WTC11 (cell line): Measurements from ENCODE around the gene COG8. TPM values are rescaled to one million over a fixed set of nuclear protein-coding genes. Genes with fewer than 3 reads are reported as not detected.

ENCODE experiments used
- ATAC-seq: fragments of 200-7000 bp; cut with Tn5 transposase; 2 replicates; pipeline ENCODE4 v1.10.0; 2021; ENCODE audit warnings: mild to moderate bottlenecking, moderate library complexity
- CTCF ChIA-PET: fragments of 300-600 bp; sonication (Branson Sonifier 250); formaldehyde crosslinking; loops from one replicate; lab custom pipeline; 2021; ENCODE audit warnings: antibody characterized with exemption; lab: Charles Lee
- POLR2A ChIA-PET: fragments of 350-600 bp; sonication (Branson Sonifier 250); formaldehyde crosslinking; loops from one replicate; lab custom pipeline; 2021; ENCODE audit warnings: antibody characterized with exemption; lab: Charles Lee
- DNase-seq: peaks from one replicate; pipeline ENCODE4 v3.0.0; 2021; ENCODE audit warnings: low spot score
- H3K27ac Mint-ChIP-seq: 2 replicates; pipeline ENCODE4 v1.8.0; 2021; ENCODE audit warnings: mixed read lengths
- H3K27me3 Mint-ChIP-seq: 2 replicates; pipeline ENCODE4 v1.8.0; 2021; ENCODE audit warnings: low read depth, mild to moderate bottlenecking, moderate library complexity, mixed read lengths
- H3K36me3 Mint-ChIP-seq: 2 replicates; pipeline ENCODE4 v1.8.0; 2021; ENCODE audit warnings: mixed read lengths
- H3K4me1 Mint-ChIP-seq: 2 replicates; pipeline ENCODE4 v1.8.0; 2022; ENCODE audit warnings: mixed read lengths
- H3K4me3 Mint-ChIP-seq: 2 replicates; pipeline ENCODE4 v1.8.0; 2021; ENCODE audit warnings: mild to moderate bottlenecking, moderate library complexity, mixed read lengths
- H3K9me3 Mint-ChIP-seq: 2 replicates; pipeline ENCODE4 v1.8.0; 2021; ENCODE audit warnings: mixed read lengths
- ARID4B ChIP-seq: sonication (generic); formaldehyde crosslinking; IDR thresholded peaks from 2 replicates; pipeline ENCODE4 v1.8.0; 2023; ENCODE audit warnings: missing genetic modification reagents, mild to moderate bottlenecking, borderline replicate concordance
- CDX4 ChIP-seq: fragments of 250-450 bp; sonication (Bioruptor Pico); IDR thresholded peaks from 2 replicates; pipeline ENCODE4 v1.9.0; 2021; ENCODE audit warnings: moderate library complexity, mild to moderate bottlenecking, inconsistent platforms, borderline replicate concordance
- ERG ChIP-seq: fragments of 250-450 bp; sonication (Bioruptor Pico); IDR thresholded peaks from 2 replicates; pipeline ENCODE4 v1.8.0; 2021; ENCODE audit warnings: mild to moderate bottlenecking
- FOXJ3 ChIP-seq: sonication (generic); formaldehyde crosslinking; IDR thresholded peaks from 2 replicates; pipeline ENCODE4 v1.9.0; 2021; ENCODE audit warnings: missing genetic modification reagents, mild to moderate bottlenecking, borderline replicate concordance
- HMGA2 ChIP-seq: fragments of 250-450 bp; sonication (Bioruptor Pico); IDR thresholded peaks from 2 replicates; pipeline ENCODE4 v1.4.0; 2021; ENCODE audit warnings: mild to moderate bottlenecking, moderate library complexity
- IRF2 ChIP-seq: sonication (generic); formaldehyde crosslinking; IDR thresholded peaks from 2 replicates; pipeline ENCODE4 v1.8.0; 2022; ENCODE audit warnings: low read depth, missing genetic modification reagents, borderline replicate concordance
- NR1H2 ChIP-seq: sonication (generic); formaldehyde crosslinking; IDR thresholded peaks from 2 replicates; pipeline ENCODE4 v1.9.0; 2021; ENCODE audit warnings: mild to moderate bottlenecking, moderate library complexity, missing genetic modification reagents
- SMAD3 ChIP-seq: sonication (generic); formaldehyde crosslinking; IDR thresholded peaks from 2 replicates; pipeline ENCODE4 v1.8.0; 2022; ENCODE audit warnings: missing genetic modification reagents, mild to moderate bottlenecking, borderline replicate concordance
- TCF7 ChIP-seq: sonication (generic); formaldehyde crosslinking; IDR thresholded peaks from 2 replicates; pipeline ENCODE4 v1.8.0; 2022; ENCODE audit warnings: mild to moderate bottlenecking, low read depth, missing genetic modification reagents, moderate library complexity
- TEAD1 ChIP-seq: sonication (generic); formaldehyde crosslinking; IDR thresholded peaks from 2 replicates; pipeline ENCODE4 v1.8.0; 2022; ENCODE audit warnings: mild to moderate bottlenecking, missing genetic modification reagents
- USF1 ChIP-seq: sonication (generic); formaldehyde crosslinking; IDR thresholded peaks from 2 replicates; pipeline ENCODE4 v1.8.0; 2022; ENCODE audit warnings: mild to moderate bottlenecking, missing genetic modification reagents
- ZNF416 ChIP-seq: fragments of 250-450 bp; sonication (Bioruptor Pico); IDR thresholded peaks from 2 replicates; pipeline ENCODE4 v1.9.0; 2021; ENCODE audit warnings: mild to moderate bottlenecking, inconsistent platforms
- ZNF532 ChIP-seq: fragments of 250-450 bp; sonication (Bioruptor Pico); IDR thresholded peaks from 2 replicates; pipeline ENCODE4 v1.9.0; 2021; ENCODE audit warnings: mild to moderate bottlenecking, borderline replicate concordance
- total RNA-seq: library from RNA; stranded (reverse); gene quantifications from 3 replicates; pipeline ENCODE4 v1.2.3, GENCODE V29; 2021

The COG8 gene
- total RNA-seq, 1 experiment from 2014 or later, result 56.5 TPM

GRCh38 chr16:69382421-69382820, 43.1 kb upstream of the COG8 start:
- H3K27ac Mint-ChIP-seq, result peak overlapping the region; percentile 30; the same call in 1 of the 2 replicates
- ChIA-PET CTCF (interaction anchor here (1.4 kb wide), 1 partner anchor 14 kb away, joined by 5 read pairs; no protein-coding TSS in a partner anchor), POLR2A (no interaction called here)
- peaks cover 3% of the 10 kb centered on the region for H3K4me1 Mint-ChIP-seq
- no peak overlapping the region for H3K4me3 Mint-ChIP-seq
- TF ChIP-seq SMAD3, result no peak
- TF ChIP-seq ARID4B, result no peak
- TF ChIP-seq CDX4 (CRISPR knock-in tag), result no peak
- TF ChIP-seq ERG (CRISPR knock-in tag), result no peak
- no peak for TF ChIP-seq TEAD1
- no peak for TF ChIP-seq ZNF416 (CRISPR knock-in tag)
- no peak for TF ChIP-seq IRF2 (CRISPR knock-in tag)
- no peak for TF ChIP-seq FOXJ3 (CRISPR knock-in tag)
- TF ChIP-seq TCF7 (CRISPR knock-in tag), result no peak
- no peak for TF ChIP-seq USF1 (CRISPR knock-in tag)
- no peak for TF ChIP-seq NR1H2 (CRISPR knock-in tag)
- TF ChIP-seq HMGA2 (CRISPR knock-in tag), result no peak
- no peaks in the 10 kb centered on the region for H3K9me3 Mint-ChIP-seq
- ATAC-seq, result no peak
- peaks cover 55% of the 10 kb centered on the region for H3K36me3 Mint-ChIP-seq
- no peak for DNase-seq
- no peaks in the 10 kb centered on the region for H3K27me3 Mint-ChIP-seq

GRCh38 chr16:69381231-69381630, 41.9 kb upstream of the COG8 start:
- POLR2A ChIA-PET, result no interaction called here
- no peak for TF ChIP-seq ZNF532
- H3K27ac Mint-ChIP-seq, result no peak overlapping the region
- H3K4me3 Mint-ChIP-seq, result no peak overlapping the region
- H3K9me3 Mint-ChIP-seq, result no peaks in the 10 kb centered on the region
- CTCF ChIA-PET, result interaction anchor here (0.6 to 1.9 kb wide), 2 partner anchors 15 to 627 kb away, joined by 4 to 5 read pairs; no protein-coding TSS in a partner anchor
- H3K36me3 Mint-ChIP-seq, result peaks cover 55% of the 10 kb centered on the region
- no peaks in the 10 kb centered on the region for H3K27me3 Mint-ChIP-seq
- H3K4me1 Mint-ChIP-seq, result peaks cover 3% of the 10 kb centered on the region
- no peak for DNase-seq
- no peak for ATAC-seq
